Endothelial cell of umbilical vein (primary cell): ENCODE measurements around the gene MIGA1. TPM values are rescaled to one million over a fixed set of nuclear protein-coding genes. Genes with fewer than 3 reads are reported as not detected.
"Not testable (repeated sequence)": the region's sequence is repeated elsewhere in the genome, so short reads cannot be mapped to it uniquely, and the experiment has no call there.

Experiments used
- BruUV-seq: library from RNA; stranded (reverse); fragments of 400-500 nt; replicated peaks from 2 replicates; lab custom pipeline; 2021; lab: Mats Ljungman, UMichigan
- CTCF ChIA-PET: fragments of 300-600, 350-600 bp; sonication (Branson Sonifier 250); formaldehyde crosslinking; loops from one replicate; lab custom pipeline; 2021; ENCODE audit warnings: antibody characterized with exemption, inconsistent platforms; lab: Charles Lee
- POLR2A ChIA-PET: fragments of 300-600, 350-600 bp; sonication (Branson Sonifier 250); formaldehyde crosslinking; loops from one replicate; lab custom pipeline; 2021; ENCODE audit warnings: antibody characterized with exemption, inconsistent platforms; lab: Charles Lee
- DNase-seq: peaks from one replicate; pipeline ENCODE4 v3.0.0-alpha.2; 2011; ENCODE audit warnings: low read depth, low spot score
- FAIRE-seq: peaks from 2 replicates; lab custom pipeline; 2011; peaks lifted over from hg19 to GRCh38; lab: Jason Lieb, UNC
- H2AFZ ChIP-seq: 2 replicates; pipeline ENCODE4 v1.6.0; 2012; ENCODE audit warnings: low read depth, low read length, control low read depth, inconsistent platforms
- H3K27ac ChIP-seq: 2 replicates; pipeline ENCODE4 v1.5.1; 2011; ENCODE audit warnings: low read depth, mild to moderate bottlenecking, control low read depth, low read length, moderate library complexity; ENCODE audit not compliant: insufficient read depth
- H3K27me3 ChIP-seq, 2 experiments: 2 replicates each; pipeline versions ENCODE4 v1.6.0 to v1.6.1; 2011; ENCODE audit warnings: low read length in 2 of 2, mixed read lengths in 1 of 2; ENCODE audit not compliant: control insufficient read depth in 2 of 2, insufficient read depth in 2 of 2
- H3K36me3 ChIP-seq, 2 experiments: 2 replicates in 1 of 2; 3 replicates in 1 of 2; pipeline ENCODE4 v1.5.1; 2011; ENCODE audit warnings: low read length in 2 of 2, mild to moderate bottlenecking in 1 of 2, moderate library complexity in 1 of 2; ENCODE audit not compliant: control insufficient read depth in 2 of 2, insufficient read depth in 2 of 2; ENCODE audit errors: extremely low read depth in 1 of 2
- H3K4me1 ChIP-seq: 3 replicates; pipeline ENCODE4 v1.5.1; 2011; ENCODE audit warnings: mild to moderate bottlenecking, low read length; ENCODE audit not compliant: control insufficient read depth, insufficient read depth; ENCODE audit errors: extremely low read depth
- H3K4me2 ChIP-seq: 2 replicates; pipeline ENCODE4 v1.6.1; 2011; ENCODE audit warnings: low read length, control low read depth, mixed read lengths; ENCODE audit not compliant: insufficient read depth
- H3K4me3 ChIP-seq, 3 experiments: fragments of 200-600 bp in 1 of 3; sonication (generic), shearing (Covaris generic) in 1 of 3; replicated peaks in 1 of 3; 2 replicates each; pipeline ENCODE4 v1.5.1; 2011 to 2016; ENCODE audit warnings: control low read depth in 3 of 3, low read length in 3 of 3, mild to moderate bottlenecking in 2 of 3, inconsistent platforms in 1 of 3, low read depth in 1 of 3, moderate library complexity in 1 of 3; ENCODE audit not compliant: insufficient read depth in 1 of 3
- H3K79me2 ChIP-seq: 2 replicates; pipeline ENCODE4 v1.6.0; 2012; ENCODE audit warnings: low read length, inconsistent platforms; ENCODE audit not compliant: control insufficient read depth, insufficient read depth
- H3K9ac ChIP-seq: replicated peaks from 2 replicates; pipeline ENCODE3; 2011; ENCODE audit warnings: low read length, control low read depth; ENCODE audit not compliant: insufficient read depth; ENCODE audit errors: extremely low read depth
- H3K9me1 ChIP-seq: replicated peaks from 3 replicates; pipeline ENCODE4 v1.6.0; 2011; ENCODE audit warnings: mild to moderate bottlenecking, low read length; ENCODE audit not compliant: control insufficient read depth, insufficient read depth; ENCODE audit errors: extremely low read depth
- H3K9me3 ChIP-seq: replicated peaks from 2 replicates; pipeline ENCODE4 v1.5.1; 2012; ENCODE audit warnings: low read length, inconsistent platforms; ENCODE audit not compliant: control insufficient read depth, insufficient read depth
- H4K20me1 ChIP-seq: replicated peaks from 2 replicates; pipeline ENCODE3; 2011; ENCODE audit warnings: mild to moderate bottlenecking, low read length; ENCODE audit not compliant: control insufficient read depth, insufficient read depth; ENCODE audit errors: extremely low read depth
- EZH2 ChIP-seq: IDR thresholded peaks from 2 replicates; pipeline ENCODE4 v1.6.1; 2012; ENCODE audit warnings: borderline replicate concordance, low read depth, mild to moderate bottlenecking, moderate library complexity, low read length, inconsistent platforms; ENCODE audit not compliant: severe bottlenecking
- FOS ChIP-seq: IDR thresholded peaks from 2 replicates; pipeline ENCODE4 v1.6.1; 2011; ENCODE audit warnings: mild to moderate bottlenecking, low read length, moderate library complexity, borderline replicate concordance; ENCODE audit not compliant: insufficient read depth
- GATA2 ChIP-seq: IDR thresholded peaks from 2 replicates; pipeline ENCODE4 v1.7.0; 2011; ENCODE audit warnings: low read depth, mild to moderate bottlenecking, moderate library complexity, mixed read lengths, low read length; ENCODE audit not compliant: insufficient read length, insufficient read depth
- JUN ChIP-seq: IDR thresholded peaks from 2 replicates; pipeline ENCODE4 v1.6.1; 2011; ENCODE audit warnings: borderline replicate concordance, low read depth; ENCODE audit not compliant: insufficient read length, insufficient read depth
- MYC ChIP-seq: IDR thresholded peaks from one replicate; pipeline ENCODE4 v1.6.1; 2011; ENCODE audit warnings: mild to moderate bottlenecking, low read depth, low read length
- POLR2A ChIP-seq: IDR thresholded peaks from 2 replicates; pipeline ENCODE4 v1.6.1; 2012; ENCODE audit warnings: low read depth, mild to moderate bottlenecking, control low read depth, low read length
- POLR2AphosphoS5 ChIP-seq: IDR thresholded peaks from 2 replicates; pipeline ENCODE4 v1.6.1; 2012; ENCODE audit warnings: low read depth, mild to moderate bottlenecking, control low read depth, low read length, moderate library complexity; ENCODE audit not compliant: insufficient read depth
- dilution Hi-C: fragments of 300-500 bp; cut with MboI; formaldehyde crosslinking; loops from one replicate; pipeline ENCODE4 v1.15.0; 2019; ENCODE audit warnings: low sequenced_read_pairs; ENCODE audit not compliant: extremely low pct_ligation_motif_present
- intact Hi-C: fragments of 100-400 bp; cut with micrococcal nuclease; formaldehyde crosslinking; loops from one replicate; pipeline ENCODE4 v1.10.0; 2022
- polyA plus RNA-seq, 4 experiments: library from polyadenylated mRNA; depleted of rRNA in 3 of 4; stranded (reverse) in 3 of 4; unstranded in 1 of 4; fragments of >200 nt; gene quantifications; 2 replicates each; pipeline versions ENCODE4 v1.2.1 to v1.2.3, GENCODE V29; 2011 to 2012; ENCODE audit warnings: missing spikeins in 1 of 4
- total RNA-seq: library from RNA; stranded (reverse); gene quantifications from 2 replicates; pipeline ENCODE4 v1.2.3, GENCODE V29; 2021
- TF ChIP-seq, protein P1 (sequence below): IDR thresholded peaks from 2 replicates; pipeline ENCODE4 v1.6.1; 2011; ENCODE audit not compliant: insufficient read depth, insufficient read length
- TF ChIP-seq, protein P2 (sequence below), 2 donors: IDR thresholded peaks; 1 replicate in 1 of 2; 2 replicates in 1 of 2; pipeline ENCODE4 v1.5.1; 2011; ENCODE audit warnings: low read length in 2 of 2, mild to moderate bottlenecking in 2 of 2, moderate library complexity in 2 of 2, control low read depth in 1 of 2, inconsistent platforms in 1 of 2, low read depth in 1 of 2; ENCODE audit not compliant: insufficient read depth in 1 of 2; ENCODE audit errors: extremely low read depth in 1 of 2

Gene MIGA1
- total and polyA plus RNA-seq, 2 donors (not counting 3 experiments of a cell fraction or from before 2014, with no cell fraction given): 2.8 to 14.6 TPM

DNA sequence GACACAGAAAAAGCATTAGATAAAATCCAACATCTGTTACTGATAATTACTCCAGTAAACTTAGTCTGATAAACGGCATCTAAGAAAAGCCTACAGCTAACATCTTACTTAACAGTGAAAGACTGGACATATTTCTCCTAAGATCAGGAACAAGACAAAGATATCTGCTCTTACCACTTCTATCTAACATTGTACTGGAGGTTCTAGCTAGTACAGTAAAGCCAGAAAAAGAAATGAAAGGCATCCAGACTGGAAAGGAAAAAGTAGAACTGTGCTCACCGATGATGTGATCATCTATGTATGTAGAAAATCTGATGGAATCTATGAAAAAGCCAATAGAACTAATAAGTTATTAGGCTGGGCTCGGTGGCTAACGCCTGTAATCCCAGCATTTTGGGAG is 130.7 kb downstream of the MIGA1 start:
- Histone ChIP-seq H3K9ac (no peak overlapping the region), H4K20me1 (no peaks in the 10 kb centered on the region), H3K36me3 (no peaks in the 10 kb centered on the region), H3K27ac (no peak overlapping the region), H3K9me3 (no peaks in the 10 kb centered on the region), H3K79me2 (peaks cover 6% of the 10 kb centered on the region), H2AFZ (no peak overlapping the region), H3K4me3 (no peak overlapping the region), H3K4me2 (no peak overlapping the region), H3K9me1 (no peaks in the 10 kb centered on the region), H3K4me1 (no peaks in the 10 kb centered on the region), H3K27me3 (no peaks in the 10 kb centered on the region)
- DNase-seq (no peak), FAIRE-seq (no peak)
- no TSS peak for BruUV-seq
- no peak for TF ChIP-seq POLR2AphosphoS5
- TF ChIP-seq EZH2: no peak
- TF ChIP-seq, protein P1, sequence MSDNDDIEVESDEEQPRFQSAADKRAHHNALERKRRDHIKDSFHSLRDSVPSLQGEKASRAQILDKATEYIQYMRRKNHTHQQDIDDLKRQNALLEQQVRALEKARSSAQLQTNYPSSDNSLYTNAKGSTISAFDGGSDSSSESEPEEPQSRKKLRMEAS: no peak
- no peak for TF ChIP-seq GATA2
- no peak for TF ChIP-seq MYC
- TF ChIP-seq, protein P2, sequence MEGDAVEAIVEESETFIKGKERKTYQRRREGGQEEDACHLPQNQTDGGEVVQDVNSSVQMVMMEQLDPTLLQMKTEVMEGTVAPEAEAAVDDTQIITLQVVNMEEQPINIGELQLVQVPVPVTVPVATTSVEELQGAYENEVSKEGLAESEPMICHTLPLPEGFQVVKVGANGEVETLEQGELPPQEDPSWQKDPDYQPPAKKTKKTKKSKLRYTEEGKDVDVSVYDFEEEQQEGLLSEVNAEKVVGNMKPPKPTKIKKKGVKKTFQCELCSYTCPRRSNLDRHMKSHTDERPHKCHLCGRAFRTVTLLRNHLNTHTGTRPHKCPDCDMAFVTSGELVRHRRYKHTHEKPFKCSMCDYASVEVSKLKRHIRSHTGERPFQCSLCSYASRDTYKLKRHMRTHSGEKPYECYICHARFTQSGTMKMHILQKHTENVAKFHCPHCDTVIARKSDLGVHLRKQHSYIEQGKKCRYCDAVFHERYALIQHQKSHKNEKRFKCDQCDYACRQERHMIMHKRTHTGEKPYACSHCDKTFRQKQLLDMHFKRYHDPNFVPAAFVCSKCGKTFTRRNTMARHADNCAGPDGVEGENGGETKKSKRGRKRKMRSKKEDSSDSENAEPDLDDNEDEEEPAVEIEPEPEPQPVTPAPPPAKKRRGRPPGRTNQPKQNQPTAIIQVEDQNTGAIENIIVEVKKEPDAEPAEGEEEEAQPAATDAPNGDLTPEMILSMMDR (IDR thresholded peaks at IDR 0.05; ENCODE audit: extremely low read depth in 1 of 2, insufficient read depth in 1 of 2, low read depth in 1 of 2, low read length in 2 of 2): no peak
- no peak for TF ChIP-seq POLR2A
- no peak for TF ChIP-seq FOS
- no peak for TF ChIP-seq JUN
- POLR2A ChIA-PET: no interaction called here
- CTCF ChIA-PET: interaction anchor here (1.3 kb wide), 1 partner anchor 10 kb away, joined by 5 read pairs; no protein-coding TSS in a partner anchor
- dilution Hi-C loops: no loop called here
- intact Hi-C loops: no loop called here

DNA sequence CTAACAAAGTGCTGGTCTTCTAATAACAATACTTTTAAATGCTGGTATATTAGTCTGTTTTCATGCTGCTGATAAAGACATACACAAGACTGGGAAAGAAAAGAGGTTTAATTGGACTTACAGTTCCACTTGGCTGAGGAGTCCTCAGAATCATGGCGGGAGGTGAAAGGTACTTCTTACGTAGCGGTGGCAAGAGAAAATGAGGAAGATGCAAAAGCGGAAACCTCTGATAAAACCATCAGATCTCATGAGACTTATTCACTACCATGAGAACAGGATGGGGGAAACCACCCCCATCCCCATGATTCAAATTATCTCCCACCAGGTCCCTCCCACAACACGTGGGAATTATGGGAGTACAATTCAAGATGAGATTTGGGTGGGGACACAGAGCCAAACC is 139.5 kb downstream of the MIGA1 start:
- FAIRE-seq, CTCF ChIA-PET, POLR2A ChIA-PET, H3K9me3 ChIP-seq, H2AFZ ChIP-seq, H3K36me3 ChIP-seq, H3K9me1 ChIP-seq, H3K27me3 ChIP-seq, H3K4me3 ChIP-seq, intact Hi-C loops, dilution Hi-C loops, DNase-seq, H3K9ac ChIP-seq, BruUV-seq, H3K4me1 ChIP-seq, H3K27ac ChIP-seq, H4K20me1 ChIP-seq, H3K79me2 ChIP-seq, H3K4me2 ChIP-seq: not testable (repeated sequence)
